ENCODE results near the gene FGF14. TPM values are rescaled to one million over a fixed set of nuclear protein-coding genes. Genes with fewer than 3 reads are reported as not detected.

FGF14 gene
- total RNA-seq, 1 experiment from 2014 or later, result 0.22 TPM

DNA sequence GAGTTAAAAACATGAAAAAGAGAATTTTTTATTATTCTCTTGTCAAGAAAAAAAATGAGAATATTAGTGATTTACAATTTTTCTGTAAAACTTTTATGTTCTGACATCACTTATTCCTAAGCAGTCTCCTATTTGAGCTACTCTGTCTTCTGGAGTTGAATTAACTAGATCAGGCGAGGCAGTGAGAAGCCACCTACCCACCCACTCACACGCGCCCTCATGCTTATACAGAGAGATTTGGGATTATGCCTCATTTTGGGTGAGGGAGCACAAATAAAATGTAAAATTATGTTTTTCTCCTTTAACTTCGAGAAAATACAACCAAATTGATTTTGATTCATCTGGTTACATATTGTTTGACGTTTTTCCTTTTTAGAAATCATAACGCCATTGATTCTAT is 524.9 kb downstream of the FGF14 start:
- H3K9me3 Mint-ChIP-seq, result no peaks in the 10 kb centered on the region
- H3K9me3 ChIP-seq (ENCODE audit: control insufficient read depth, low read depth, low read length), result no peaks in the 10 kb centered on the region
- H3K4me1 ChIP-seq (ENCODE audit: insufficient read depth, low read length), result no peaks in the 10 kb centered on the region
- no peak overlapping the region for H3K18ac ChIP-seq (ENCODE audit: insufficient read length, low read depth, low read length)
- H3K4me2 ChIP-seq (ENCODE audit: insufficient read depth, insufficient read length, low read length), result no peak overlapping the region
- no peak overlapping the region for H2AK5ac ChIP-seq (ENCODE audit: insufficient read length, low read length)
- H2BK12ac ChIP-seq (ENCODE audit: insufficient read length, low read depth, low read length), result no peak overlapping the region
- no peaks in the 10 kb centered on the region for H3K36me3 Mint-ChIP-seq (ENCODE audit: insufficient read depth in 1 of 3, low read depth in 3 of 3)
- TF ChIP-seq, protein P1, sequence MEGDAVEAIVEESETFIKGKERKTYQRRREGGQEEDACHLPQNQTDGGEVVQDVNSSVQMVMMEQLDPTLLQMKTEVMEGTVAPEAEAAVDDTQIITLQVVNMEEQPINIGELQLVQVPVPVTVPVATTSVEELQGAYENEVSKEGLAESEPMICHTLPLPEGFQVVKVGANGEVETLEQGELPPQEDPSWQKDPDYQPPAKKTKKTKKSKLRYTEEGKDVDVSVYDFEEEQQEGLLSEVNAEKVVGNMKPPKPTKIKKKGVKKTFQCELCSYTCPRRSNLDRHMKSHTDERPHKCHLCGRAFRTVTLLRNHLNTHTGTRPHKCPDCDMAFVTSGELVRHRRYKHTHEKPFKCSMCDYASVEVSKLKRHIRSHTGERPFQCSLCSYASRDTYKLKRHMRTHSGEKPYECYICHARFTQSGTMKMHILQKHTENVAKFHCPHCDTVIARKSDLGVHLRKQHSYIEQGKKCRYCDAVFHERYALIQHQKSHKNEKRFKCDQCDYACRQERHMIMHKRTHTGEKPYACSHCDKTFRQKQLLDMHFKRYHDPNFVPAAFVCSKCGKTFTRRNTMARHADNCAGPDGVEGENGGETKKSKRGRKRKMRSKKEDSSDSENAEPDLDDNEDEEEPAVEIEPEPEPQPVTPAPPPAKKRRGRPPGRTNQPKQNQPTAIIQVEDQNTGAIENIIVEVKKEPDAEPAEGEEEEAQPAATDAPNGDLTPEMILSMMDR (conservative IDR thresholded peaks at IDR 0.05), result no peak
- no peak overlapping the region for H4K5ac ChIP-seq (ENCODE audit: insufficient read length, low read depth, low read length)
- H3K27me3 Mint-ChIP-seq (ENCODE audit: low read depth), result no peaks in the 10 kb centered on the region
- no peaks in the 10 kb centered on the region for H3K27me3 ChIP-seq (ENCODE audit: insufficient read depth, low read length)
- H4K91ac ChIP-seq (ENCODE audit: insufficient read length, low read depth, low read length), result no peak overlapping the region
- H2AFZ ChIP-seq (ENCODE audit: low read length), result no peak overlapping the region
- no peak overlapping the region for H3K27ac Mint-ChIP-seq
- H3K23ac ChIP-seq (ENCODE audit: insufficient read length, low read depth, low read length), result no peak overlapping the region
- no peak overlapping the region for H3K27ac ChIP-seq (ENCODE audit: insufficient read length, low read depth, low read length)
- no peak overlapping the region for H4K8ac ChIP-seq (replicated peaks; ENCODE audit: insufficient read length, low read depth, low read length)
- H2BK15ac ChIP-seq (ENCODE audit: low read depth, low read length), result no peak overlapping the region
- H3K79me1 ChIP-seq (ENCODE audit: insufficient read depth, low read depth, low read length, poor library complexity, severe bottlenecking), result no peaks in the 10 kb centered on the region
- H2BK120ac ChIP-seq (ENCODE audit: low read depth, low read length, poor library complexity, severe bottlenecking), result no peak overlapping the region
- no CpG with 5 or more reads among the region's 6 CpGs for WGBS (ENCODE audit: extremely low coverage, insufficient read length, low lambda C conversion rate)
- H3K9ac ChIP-seq (ENCODE audit: extremely low read depth, insufficient read length, low read length), result no peak overlapping the region
- H2BK20ac ChIP-seq (ENCODE audit: low read depth, low read length, poor library complexity, severe bottlenecking), result no peak overlapping the region
- no peak overlapping the region for H3K4ac ChIP-seq (ENCODE audit: low read depth, low read length)
- H2BK5ac ChIP-seq (ENCODE audit: insufficient read length, low read length), result no peak overlapping the region
- no peak overlapping the region for H3K4me3 Mint-ChIP-seq
- H3K4me1 Mint-ChIP-seq, result no peaks in the 10 kb centered on the region
- no peak overlapping the region for H3K14ac ChIP-seq (ENCODE audit: insufficient read depth, low read length)
- H3K79me2 ChIP-seq (ENCODE audit: insufficient read depth, low read length), result no peaks in the 10 kb centered on the region
- no peak overlapping the region for H3T11ph ChIP-seq (ENCODE audit: low read length)
- H4K20me1 ChIP-seq (ENCODE audit: control insufficient read depth, insufficient read depth, insufficient read length), result no peaks in the 10 kb centered on the region
- DNase-seq, result no peak
- H3K56ac ChIP-seq (ENCODE audit: insufficient read length, low read depth, low read length), result no peak overlapping the region
- no peaks in the 10 kb centered on the region for H3K23me2 ChIP-seq (ENCODE audit: insufficient read length, low read depth, low read length, poor library complexity, severe bottlenecking)

Data from H9 (cell line).